Measurements from ENCODE around the gene ATF2.
"Not testable (repeated sequence)": the region's sequence is repeated elsewhere in the genome, so short reads cannot be mapped to it uniquely, and the experiment has no call there.

The ATF2 gene

DNA sequence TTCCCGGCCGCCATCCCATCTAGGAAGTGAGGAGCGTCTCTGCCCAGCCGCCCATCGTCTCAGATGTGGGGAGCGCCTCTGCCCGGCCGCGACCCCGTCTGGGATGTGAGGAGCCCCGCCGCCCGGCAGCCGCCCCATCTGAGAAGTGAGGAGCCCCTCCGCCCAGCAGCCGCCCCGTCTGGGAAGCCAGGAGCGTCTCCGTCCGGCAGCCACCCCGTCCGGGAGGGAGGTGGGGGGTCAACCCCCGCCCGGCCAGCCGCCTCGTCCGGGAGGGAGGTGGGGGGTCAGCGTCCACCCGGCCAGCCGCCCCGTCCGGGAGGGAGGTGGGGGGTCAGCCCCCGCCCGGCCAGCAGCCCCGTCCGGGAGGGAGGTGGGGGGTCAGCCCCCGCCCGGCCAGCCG is 59.9 kb downstream of the ATF2 start:
- not testable (repeated sequence) for H3K4me3 ChIP-seq (ENCODE audit: low read length); DNase-seq (ENCODE audit: low read depth, low spot score)

- no peak overlapping the region for H3K4me3 ChIP-seq (ENCODE audit: low read length)
- DNase-seq (ENCODE audit: low read depth, low spot score) = no peak
Observed at GRCh38 chr2:175107146-175107545, 60.9 kb downstream of the ATF2 start.

- no peak for DNase-seq (ENCODE audit: low read depth, low spot score)
- no peak overlapping the region for H3K4me3 ChIP-seq (ENCODE audit: low read length)
Observed at GRCh38 chr2:175103191-175103590, 64.8 kb downstream of the ATF2 start.

DNA sequence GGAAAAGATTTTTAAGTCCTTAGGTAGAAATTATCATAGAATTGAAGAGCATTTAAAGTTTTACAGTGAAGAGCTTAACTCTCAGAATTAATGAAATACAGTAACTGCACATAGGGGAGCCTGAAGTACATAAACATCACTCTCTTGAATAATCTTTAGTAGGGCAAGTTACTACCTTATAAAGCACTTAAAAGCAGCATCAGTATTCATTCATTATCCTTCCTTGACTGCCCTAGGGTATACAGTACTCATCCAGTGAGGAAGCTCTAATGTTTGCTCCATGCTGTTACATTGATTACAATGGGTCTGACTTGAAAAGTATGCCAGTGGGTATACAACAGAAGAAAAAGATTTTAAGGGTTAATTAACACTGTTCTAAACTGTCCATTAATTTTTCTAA is 66.5 kb downstream of the ATF2 start:
- H3K4me3 ChIP-seq (ENCODE audit: low read length) = no peak overlapping the region
- DNase-seq (ENCODE audit: low read depth, low spot score) = no peak

- DNase-seq (ENCODE audit: low read depth, low spot score) = no peak
Observed at GRCh38 chr2:175097297-175097696, 70.7 kb downstream of the ATF2 start.

GRCh38 chr2:175084117-175084516 is 83.9 kb downstream of the ATF2 start:
- not testable (repeated sequence) for DNase-seq (ENCODE audit: low read depth, low spot score); H3K4me3 ChIP-seq (ENCODE audit: low read length)

More at GRCh38 chr2:175097297-175097696, 70.7 kb downstream of the ATF2 start:
- H3K4me3 ChIP-seq (ENCODE audit: low read length) = no peak overlapping the region

DNA sequence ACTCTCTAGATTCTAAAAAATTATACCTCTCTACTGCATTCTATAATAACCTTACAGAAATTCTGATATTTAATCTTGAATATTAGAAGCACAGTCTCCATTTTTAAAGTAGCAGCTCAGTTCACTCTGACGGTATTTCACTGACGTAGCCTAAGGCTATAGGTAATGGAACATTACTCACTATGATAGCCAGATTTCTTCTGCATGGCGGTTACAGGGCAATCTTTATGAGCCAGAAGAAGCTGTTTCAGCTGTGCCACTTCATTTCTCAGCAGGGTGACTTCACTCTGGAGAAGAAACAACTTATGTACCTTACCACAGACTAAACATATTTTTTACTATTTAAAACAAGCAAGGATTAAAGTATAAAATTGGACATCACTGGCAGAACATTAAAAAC is 87.5 kb downstream of the ATF2 start:
- no peak for DNase-seq (ENCODE audit: low read depth, low spot score)

DNA sequence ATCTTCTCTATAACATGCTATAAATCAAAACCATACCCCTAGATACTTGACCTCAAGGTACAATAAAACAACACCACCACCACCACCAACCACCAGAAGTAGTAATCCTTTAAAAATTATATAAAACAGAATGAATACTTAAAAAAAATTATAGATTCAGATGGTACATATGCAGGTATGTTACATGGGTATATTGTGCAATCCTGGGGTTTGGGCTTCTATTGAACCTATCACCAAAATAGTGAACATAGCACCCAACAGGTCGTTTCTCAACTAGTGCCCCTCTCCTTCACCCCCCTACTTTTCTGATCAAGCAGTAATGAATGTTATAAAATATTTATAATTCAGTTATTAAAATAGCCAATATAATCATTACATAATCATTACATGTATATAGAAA is 91.7 kb downstream of the ATF2 start:
- DNase-seq (ENCODE audit: low read depth, low spot score) = no peak
- no peak overlapping the region for H3K4me3 ChIP-seq (ENCODE audit: low read length)

More for the DNA sequence above, 87.5 kb downstream of the ATF2 start:
- H3K4me3 ChIP-seq (ENCODE audit: low read length) = no peak overlapping the region

GRCh38 chr2:175074478-175074877 is 93.5 kb downstream of the ATF2 start:
- H3K4me3 ChIP-seq (ENCODE audit: low read length) = no peak overlapping the region
- no peak for DNase-seq (ENCODE audit: low read depth, low spot score)

DNA sequence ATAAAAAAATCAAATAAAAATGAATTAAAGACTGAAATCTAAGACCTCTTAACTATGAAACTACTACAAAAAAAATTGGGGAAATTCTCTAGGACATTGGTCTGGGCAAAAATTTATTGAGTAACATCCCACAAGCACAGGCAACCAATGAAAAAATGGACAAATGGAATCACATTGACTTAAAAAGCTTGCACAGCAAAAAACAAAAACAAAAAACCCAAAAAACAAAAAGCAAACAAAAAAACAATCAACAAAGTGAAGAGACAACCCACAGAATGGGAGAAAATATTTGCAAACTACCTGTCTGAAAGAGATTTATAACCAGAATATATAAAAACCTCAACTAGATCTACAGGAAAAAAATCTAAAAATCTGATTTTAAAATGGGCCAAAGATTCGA is 99.5 kb downstream of the ATF2 start:
- no peak overlapping the region for H3K4me3 ChIP-seq (ENCODE audit: low read length)
- DNase-seq (ENCODE audit: low read depth, low spot score) = no peak

- H3K4me3 ChIP-seq (ENCODE audit: low read length) = no peak overlapping the region
- DNase-seq (ENCODE audit: low read depth, low spot score) = no peak
Observed at GRCh38 chr2:175066411-175066810, 101.6 kb downstream of the ATF2 start.

DNA sequence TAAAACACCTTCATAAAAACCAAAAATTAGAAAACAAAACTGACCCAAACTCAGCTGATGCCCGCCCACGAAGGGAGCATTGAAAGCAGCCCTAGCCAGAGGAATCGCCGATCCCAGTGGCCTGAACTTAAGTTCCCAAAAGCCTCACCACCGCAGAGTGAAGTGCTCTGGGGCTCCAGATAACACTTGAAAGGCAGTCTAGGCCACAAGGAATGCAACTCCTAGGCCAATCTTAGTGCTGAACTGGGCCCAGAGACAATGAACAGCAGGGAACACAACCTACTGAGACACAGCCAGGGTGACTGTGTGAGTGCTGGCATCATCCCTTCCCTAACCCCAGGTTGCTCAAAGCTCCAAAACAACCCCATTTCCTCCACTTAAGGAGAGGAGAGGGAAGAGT is 103.2 kb downstream of the ATF2 start:
- H3K4me3 ChIP-seq (ENCODE audit: low read length) = no peak overlapping the region
- DNase-seq (ENCODE audit: low read depth, low spot score) = no peak

GRCh38 chr2:175063741-175064140 is 104.3 kb downstream of the ATF2 start:
- no peak for DNase-seq (ENCODE audit: low read depth, low spot score)
- H3K4me3 ChIP-seq (ENCODE audit: low read length) = no peak overlapping the region

GRCh38 chr2:175062787-175063585 is 105.0 kb downstream of the ATF2 start:
- no peak for DNase-seq (ENCODE audit: low read depth, low spot score)
- no peak overlapping the region for H3K4me3 ChIP-seq (ENCODE audit: low read length)

GRCh38 chr2:175057078-175057685 is 110.8 kb downstream of the ATF2 start:
- no peak for DNase-seq (ENCODE audit: low read depth, low spot score)
- H3K4me3 ChIP-seq (ENCODE audit: low read length) = no peak overlapping the region

DNA sequence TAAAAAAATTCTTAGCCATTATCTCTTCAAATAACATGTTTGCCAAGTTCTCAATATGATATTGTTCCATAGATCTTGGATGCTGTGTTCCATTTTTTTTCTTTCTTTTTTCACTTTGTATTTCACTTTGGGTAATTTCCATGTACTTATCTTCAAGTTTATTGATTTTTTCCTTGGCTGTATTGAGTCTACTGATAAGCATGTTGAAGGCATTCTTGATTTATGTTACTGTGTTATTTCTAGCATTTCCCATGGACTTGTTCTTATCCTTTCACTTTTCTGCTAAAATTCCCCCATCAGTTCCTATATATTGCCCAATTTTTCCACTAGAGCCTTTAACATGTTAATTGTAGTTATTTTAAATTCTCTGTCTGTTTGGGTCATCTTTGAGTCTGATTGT is 112.0 kb downstream of the ATF2 start:
- H3K4me3 ChIP-seq (ENCODE audit: low read length) = no peak overlapping the region
- DNase-seq (ENCODE audit: low read depth, low spot score) = no peak

- no peak overlapping the region for H3K4me3 ChIP-seq (ENCODE audit: low read length)
- no peak for DNase-seq (ENCODE audit: low read depth, low spot score)
Observed at GRCh38 chr2:175054340-175054739, 113.7 kb downstream of the ATF2 start.

DNA sequence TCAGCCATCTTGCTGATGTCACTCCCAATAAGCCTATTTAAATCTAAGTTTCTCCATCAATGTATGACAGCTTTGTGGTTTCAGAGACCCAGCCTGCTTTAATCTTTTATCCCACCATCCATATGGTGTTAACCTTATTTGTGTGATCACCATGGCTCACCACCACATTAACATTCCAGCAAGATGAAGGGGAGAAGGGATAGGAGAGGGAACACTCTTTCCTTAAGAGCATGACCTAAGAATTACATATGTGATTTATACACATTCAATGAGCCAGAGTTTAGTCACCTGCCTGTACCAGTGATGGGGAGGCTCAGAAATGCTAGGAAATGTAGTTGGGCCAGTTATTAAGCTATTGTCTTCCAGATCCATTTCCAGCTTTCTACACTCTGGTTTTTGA is 118.3 kb downstream of the ATF2 start:
- no peak overlapping the region for H3K4me3 ChIP-seq (ENCODE audit: low read length)
- no peak for DNase-seq (ENCODE audit: low read depth, low spot score)

DNA sequence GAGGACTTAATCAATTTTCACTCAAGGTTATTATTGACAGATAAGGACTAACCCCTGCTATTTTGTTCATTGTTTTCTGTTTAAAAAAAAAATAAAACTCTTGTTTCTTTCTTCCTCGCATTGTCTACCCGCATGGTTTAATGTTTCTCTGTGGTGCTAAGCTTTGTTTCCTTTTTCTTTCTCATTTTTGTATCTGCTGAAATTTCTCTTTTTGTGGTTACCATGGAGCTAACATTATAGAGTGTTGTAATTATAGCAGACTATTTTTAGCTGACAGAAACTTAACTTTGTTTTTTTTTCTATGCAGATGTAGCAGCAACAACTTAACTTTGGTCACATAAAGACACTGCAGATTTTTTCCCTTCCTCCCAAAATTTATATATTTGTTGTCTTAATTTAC is 119.7 kb downstream of the ATF2 start:
- no peak overlapping the region for H3K4me3 ChIP-seq (ENCODE audit: low read length)
- no peak for DNase-seq (ENCODE audit: low read depth, low spot score)

DNA sequence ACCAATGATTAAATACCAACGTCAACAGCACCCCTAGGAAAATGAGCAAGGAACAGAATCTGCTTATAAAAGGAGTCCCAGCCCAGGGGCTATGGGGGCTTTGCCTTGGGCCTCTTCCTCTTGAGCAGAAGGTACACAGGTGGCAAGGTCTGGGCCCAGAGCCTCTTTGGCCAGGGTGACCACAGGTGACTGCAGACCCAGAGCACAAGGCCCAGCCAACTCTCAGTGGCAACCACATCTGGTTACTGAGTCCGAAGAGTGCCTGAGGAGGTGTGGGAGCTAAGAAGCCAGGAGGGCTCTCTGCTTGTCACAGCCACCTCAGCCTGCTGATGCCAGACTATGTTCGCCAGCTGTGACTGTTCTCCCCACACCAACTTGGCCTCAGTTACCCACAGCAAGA is 128.5 kb downstream of the ATF2 start:
- H3K4me3 ChIP-seq (ENCODE audit: low read length) = no peak overlapping the region
- DNase-seq (ENCODE audit: low read depth, low spot score) = no peak

- DNase-seq (ENCODE audit: low read depth, low spot score) = no peak
- H3K4me3 ChIP-seq (ENCODE audit: low read length) = no peak overlapping the region
Observed at GRCh38 chr2:175039031-175039430, 129.0 kb downstream of the ATF2 start.
